Measurements from ENCODE around the gene BCAR3.
"Not testable (repeated sequence)": the region's sequence is repeated elsewhere in the genome, so short reads cannot be mapped to it uniquely, and the experiment has no call there.

Gene BCAR3

DNA sequence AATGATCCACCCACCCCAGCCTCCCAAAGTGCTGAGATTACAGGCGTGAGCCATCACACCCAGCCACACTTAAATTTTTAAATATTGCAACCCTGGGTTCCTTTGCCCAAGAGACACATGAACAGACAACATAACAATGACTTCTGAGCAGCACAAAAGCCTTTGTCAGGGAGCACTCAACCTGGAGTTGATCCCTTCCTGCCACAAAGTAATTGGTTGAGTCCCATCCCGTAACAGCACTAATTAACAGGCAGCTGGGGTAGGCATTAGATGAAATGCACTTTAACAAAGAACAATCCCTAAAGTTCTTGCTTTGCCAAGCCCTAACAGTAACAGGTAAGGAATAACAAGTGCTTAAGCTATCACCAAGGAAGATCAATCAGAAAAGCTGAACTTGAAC, 5.9 kb upstream of the BCAR3 start:
- DNase-seq: no peak

DNA sequence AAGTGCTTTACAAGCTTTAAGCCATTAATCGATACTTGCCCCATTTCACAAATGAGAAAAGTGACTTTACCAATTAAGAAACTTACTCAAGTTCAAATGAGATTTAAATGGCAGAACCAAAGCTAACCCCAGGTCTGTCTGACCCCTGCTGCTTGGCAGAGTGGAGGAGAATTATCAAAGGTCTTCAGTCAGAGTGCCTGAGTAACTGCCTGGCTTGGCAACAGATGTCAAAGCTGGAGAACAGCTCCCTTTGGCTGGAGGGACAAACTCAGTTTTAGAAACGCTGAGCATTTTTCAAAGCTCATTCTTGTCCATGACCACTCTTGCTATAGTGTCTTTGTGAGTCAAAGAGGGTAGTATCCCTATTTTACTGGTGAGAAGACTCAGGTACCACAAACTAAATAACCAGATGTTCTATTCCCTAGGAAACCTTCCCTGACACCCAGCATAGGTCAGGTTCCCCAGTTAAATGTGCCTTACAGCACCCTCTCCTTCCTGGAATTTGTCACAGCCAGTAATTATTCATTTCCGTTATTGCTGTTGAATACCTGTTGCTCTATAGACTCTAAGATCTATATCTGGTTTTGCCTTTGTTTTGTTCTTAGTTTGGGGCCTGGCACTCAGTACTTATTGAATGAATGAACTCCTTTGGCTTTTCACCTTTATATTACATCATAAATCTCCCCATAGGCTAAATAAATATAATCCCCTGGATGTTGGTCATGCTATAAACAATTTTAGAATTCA, 5.0 kb upstream of the BCAR3 start:
- DNase-seq: no peak

DNA sequence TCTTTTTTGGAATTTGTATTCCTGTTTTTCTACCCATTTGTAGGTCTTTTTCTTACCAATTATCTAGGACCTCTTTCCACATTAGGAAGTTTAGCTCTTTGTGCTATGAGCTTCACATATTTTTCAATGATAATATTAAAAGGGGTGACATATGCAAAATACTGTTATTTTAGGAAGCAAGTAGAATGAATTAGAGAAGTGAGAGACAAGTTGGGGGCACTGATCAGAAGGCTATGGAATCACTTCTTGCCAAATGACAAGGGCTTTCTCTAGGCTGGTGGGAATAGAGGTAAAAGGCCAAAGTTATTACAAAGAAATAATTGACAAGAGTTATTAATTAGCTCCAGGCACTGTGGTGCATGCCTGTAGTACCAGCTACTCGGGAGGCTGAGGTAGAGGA, 4.3 kb upstream of the BCAR3 start:
- DNase-seq: no peak

DNA sequence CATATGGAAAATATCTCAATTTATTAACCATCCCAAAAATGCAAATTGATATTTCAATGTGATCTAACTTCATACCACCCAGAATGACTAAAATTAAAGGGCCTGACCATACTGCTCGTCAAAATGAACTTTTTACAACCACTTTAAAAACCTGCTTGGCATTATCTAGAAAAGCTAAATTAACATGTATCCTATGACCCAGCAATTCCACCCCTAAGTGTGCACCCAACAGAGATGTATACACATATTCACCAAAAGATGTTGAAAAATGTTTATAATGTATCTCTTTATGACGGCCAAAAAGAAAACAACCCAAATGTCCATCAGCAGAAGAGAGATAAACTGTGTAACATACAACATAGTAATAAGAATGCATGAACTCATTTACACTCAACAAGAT, 1.6 kb upstream of the BCAR3 start:
- DNase-seq: no peak

DNA sequence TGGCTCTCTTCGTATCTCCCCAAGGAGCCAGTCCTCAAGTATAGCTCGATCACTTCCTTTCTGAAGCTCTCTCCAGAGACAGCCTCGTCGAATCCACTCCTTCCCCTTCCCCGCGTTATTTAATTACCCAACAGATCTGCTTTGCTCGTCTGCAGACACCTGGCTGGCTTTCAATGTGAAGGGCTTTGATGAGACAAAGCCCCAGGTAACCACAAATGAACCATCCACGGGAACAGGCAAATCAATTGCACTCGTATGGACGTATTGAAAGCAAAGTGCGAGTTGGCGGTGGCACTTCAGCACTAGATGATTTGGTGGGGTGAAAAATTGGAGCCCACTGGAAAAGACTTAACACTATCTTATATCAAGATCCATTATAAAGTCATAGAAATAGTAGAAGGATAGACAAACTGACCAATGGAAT, 364 bp upstream of the BCAR3 start:
- DNase-seq: no peak

DNA sequence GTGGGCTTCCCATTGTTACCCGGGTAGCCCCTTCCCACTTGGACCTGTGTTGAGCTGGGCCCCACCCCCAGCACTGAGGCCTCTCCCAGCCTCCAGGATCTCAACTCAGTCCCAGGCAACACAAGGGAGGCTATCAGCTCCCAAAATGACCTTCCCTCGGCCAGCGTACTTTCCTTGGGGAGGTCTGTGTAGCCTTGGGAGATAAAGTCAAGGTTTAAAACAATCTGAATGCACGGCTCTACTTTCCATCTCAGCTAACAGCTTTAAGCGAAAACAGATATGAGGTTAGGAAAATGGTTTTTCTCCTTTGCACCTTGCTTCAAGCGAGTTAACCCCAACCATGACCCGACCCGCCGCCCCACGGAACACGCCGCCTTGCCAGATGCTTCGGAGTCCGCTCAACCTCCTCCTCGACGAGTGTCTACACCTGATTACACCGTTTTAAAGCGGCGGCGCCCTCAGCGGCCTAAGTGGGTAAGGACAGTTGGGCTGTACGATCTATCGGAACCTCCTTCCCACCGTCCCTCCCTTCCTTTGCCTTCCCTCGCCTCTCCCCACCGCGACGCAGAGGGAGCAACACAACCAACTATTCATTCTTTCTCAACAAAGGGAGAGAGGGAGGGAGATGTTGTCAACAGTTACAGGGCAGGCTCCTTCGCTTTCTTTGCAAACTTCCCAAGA, 1.1 kb downstream of the BCAR3 start:
- peak; percentile 44 for DNase-seq

DNA sequence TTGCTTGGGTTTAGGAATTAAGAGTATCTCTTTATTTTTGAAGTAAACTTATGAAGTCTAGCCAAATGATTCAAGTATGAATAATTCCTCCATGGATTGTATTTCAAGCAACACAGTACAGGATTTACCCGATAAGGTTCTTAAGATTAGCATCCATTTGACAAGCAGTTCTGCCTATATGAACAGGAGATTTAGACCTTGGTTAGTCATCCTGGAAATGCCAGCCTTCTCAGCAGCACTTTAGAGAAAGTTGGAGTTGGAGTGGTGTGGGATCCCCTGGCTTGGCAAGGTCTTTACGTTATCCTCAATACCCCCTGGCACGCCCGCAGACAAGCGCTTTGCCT, 1.6 kb downstream of the BCAR3 start:
- DNase-seq: no peak

DNA sequence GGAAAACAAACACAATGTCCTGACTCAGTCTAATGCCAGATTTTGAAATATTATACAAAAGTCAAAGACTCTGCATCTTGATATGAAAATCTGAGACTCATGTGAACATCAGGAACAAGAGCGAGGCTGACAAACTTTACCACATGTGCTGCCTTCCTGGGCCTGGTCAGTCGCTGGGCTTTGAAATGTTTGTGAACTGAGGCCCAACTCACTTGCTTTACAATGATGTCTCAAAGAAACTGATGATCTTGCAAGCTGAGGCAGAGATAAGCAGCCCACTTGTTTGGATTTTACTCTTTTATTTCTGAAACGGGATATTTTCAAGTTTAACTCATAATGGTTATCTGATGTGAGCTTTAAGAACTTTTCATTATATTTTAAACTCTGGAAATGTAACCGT, 2.1 kb downstream of the BCAR3 start:
- DNase-seq: no peak

DNA sequence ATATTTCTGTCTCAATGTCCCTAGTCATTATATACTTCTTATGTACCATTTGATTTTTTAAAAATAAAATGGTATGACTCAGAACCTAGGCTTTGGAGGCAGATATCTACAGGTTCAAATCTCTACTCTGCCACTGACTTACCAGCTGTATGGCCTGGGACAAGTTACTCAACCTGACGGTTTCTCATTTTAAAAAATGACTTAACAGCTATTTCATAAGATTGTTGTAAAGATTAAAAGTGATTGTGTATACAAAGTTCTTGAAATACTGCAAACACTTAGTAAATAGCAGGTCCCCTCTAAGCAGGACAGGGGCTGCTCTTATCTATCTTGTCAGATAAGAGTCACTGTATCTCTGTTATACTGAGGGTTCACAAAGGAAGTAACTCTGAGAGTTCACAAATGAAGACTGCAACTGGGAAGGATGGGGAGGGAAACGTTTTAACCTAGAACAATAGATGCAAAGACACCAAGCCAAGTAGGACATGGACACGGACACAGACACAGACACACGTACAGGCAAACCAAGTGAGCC, 2.6 kb downstream of the BCAR3 start:
- no peak for DNase-seq

DNA sequence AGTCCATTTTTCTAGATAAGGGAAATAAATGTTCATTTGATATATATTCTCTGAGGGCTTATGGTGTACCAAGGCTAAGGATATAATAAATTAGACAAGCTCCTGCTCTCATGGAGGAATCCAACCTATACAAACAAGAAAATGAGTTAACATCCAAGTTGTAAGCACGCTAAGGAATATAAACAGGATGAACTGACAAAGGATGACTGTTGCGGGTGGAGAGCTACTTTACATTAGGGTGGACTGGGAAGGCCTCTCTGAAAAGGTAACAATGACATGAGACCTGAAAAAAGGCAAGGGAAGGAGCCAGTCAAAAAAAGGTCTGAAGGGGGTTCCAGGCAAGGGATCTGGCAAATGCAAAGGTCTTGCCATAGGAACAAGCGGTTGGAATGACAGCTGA, 3.1 kb downstream of the BCAR3 start:
- DNase-seq: no peak

DNA sequence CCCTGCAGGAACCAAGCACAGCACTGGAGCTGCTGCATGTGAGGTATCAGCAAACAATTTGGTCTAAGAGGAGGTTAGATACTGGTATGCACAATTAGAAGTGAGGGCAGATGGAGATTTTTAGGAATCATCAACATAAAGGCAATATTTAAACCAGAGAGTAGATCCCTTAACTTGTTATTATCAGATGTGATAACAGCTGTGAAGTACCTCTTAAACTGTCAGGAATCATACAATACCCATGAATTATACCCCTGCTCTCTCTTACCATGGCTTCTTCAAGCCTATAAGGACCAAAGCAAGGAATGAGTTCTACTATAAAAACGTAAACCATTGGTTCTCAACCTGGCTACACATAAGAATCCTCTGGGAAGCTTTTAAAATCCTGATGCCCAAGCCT, 3.9 kb downstream of the BCAR3 start:
- no peak for DNase-seq

DNA sequence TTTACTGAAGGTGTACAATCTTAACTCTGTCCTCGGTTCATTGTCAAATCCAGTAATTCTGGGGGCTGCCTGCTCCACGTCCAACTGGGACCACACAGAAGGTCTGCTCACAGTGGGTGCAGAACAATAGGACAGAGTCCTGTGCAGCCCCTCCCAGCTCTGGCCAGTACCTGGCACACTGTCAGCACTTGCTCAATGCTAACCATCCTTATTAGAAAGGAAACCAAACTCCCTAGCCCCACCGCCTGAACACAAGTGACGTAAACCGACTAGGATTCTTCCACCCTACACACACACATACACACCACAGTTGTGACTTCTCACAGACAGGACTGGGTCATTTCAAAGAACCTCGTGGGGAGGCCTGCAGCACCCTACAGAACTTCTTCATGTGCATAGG, 5.2 kb downstream of the BCAR3 start:
- DNase-seq: no peak

DNA sequence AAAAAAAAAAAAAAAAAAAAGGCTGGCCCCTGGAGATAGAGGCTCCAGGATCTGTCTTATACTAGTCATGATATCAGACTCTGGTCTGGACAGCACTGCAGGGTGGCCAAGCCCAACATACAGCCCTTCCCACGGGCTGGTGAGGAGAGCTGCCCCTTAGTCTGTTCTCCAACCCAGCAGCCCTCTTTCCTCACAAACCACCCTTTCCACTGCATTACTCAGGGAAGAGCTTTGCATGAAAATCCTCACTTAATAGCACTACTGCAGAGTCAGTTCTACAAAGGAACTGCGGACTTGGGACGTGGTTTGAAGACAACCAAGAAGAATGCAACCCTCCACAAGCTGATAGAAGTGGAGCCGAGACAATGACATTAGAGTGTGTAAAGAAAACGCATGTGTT, 5.7 kb downstream of the BCAR3 start:
- DNase-seq: no peak

DNA sequence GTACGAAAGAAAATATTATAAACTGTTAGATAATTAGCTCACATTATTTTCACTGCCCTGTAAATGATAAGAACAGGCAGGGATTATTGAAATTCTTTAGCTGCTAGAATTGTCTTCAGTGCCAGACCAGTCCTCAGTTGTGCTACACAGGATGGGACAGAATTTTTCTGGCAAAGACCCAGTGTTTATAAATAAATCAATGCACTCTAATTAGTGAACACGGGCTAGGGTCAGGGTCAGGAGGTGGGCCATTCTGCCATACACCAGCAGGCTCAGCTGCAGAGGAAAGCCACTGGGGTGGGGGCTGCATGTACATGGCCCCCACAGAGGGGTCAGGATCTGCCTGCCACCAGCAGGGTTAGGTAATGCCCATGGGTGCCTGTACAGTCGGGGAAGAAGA, 6.4 kb downstream of the BCAR3 start:
- no peak for DNase-seq

DNA sequence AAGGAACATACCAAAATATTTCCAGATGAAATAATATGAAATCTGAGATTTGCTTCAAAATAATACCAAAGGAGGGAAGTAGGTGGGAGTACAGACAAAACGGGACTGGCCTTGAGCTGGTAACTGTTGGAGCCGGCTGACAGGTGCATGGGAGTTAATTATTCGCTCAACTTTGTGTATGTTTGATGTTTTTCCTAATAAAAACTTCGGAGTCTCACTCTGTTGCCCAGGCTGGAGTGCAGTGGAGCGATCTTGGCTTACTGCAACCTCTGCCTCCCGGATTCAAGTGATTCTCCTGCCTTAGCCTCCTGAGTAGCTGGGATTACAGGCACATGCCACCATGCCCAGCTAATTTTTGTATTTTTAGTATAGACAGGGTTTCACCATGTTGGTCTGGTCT, 7.6 kb downstream of the BCAR3 start:
- not testable (repeated sequence) for DNase-seq

DNA sequence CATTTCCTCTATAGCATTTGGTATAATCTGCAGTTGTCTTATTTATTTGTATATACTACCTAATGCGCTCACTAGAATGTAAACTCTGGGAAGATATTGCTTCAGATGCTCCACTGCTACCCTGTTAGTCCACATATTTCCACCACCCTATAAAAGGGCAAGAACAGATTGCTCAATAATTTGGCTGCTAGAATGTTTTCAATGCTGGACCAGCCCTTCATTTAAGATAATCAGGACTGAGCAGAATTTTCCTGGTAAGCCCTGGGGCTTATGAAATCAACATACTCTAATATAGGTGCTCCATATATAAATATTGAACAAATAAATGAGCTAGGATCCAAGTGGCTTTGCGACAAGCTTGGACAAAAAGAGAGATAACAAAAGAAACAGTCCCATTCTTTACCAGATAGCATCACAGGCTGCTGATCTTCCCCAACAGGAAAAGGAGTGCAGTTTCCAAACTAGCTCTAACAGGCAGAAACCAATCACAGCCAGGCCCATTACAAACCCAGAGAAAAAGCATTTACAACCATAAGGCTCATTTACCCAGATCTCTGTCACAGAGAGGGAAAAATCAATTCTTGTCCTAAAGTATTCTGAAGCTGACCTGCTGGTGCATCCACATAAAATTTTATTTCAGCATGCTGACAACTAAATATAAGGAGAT, 8.3 kb downstream of the BCAR3 start:
- DNase-seq: no peak

DNA sequence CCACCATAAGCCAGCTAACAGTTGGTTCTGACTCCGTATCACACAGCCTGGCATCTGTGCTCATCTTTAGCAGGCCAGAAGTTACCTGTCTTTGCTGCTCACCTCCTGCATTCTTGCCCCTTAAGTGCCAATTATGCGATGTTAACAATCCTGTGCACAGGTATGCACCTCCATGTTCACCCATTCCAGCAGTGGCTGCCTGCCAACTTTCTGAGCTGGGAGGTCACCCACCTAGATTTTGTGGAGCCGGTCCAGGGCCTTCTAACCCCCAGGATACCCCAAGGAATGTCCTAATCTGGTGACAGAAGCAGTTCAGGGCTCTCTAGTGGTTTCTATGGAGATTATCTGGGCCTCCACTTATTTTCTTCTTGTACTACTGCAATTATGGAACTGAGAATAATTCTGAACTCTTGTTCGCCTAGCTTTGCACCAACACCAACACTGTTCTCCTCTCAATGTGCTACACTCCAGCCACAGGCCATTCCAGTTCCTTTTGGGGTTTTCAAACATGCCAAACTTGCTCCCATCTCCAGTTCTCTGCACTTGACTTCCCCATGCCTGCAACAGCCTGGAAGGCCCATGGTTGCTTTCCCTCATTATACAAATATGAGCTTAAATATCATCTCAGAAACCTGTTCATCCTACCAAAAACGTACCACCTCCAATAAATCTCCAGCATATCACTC, 9.0 kb downstream of the BCAR3 start:
- DNase-seq: no peak

DNA sequence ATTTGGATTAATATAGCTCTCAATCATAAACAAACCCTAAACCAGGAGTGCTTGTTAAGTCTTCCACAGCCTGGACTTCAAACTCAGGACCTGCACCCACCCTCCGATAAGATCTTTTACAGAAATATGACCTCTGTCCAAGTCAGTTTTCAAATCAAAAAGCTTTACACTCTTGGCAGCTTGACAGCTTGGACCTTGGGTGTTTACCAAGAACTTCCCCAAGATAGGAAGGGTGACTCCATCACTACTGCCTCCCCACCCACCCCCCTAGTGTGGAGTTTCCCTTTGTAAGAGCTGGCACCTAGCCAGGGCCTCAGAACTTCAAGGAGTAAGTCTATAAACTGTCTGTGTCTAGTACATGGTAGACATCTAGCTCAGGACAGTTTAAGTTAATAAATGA, 9.6 kb downstream of the BCAR3 start:
- DNase-seq: no peak

DNA sequence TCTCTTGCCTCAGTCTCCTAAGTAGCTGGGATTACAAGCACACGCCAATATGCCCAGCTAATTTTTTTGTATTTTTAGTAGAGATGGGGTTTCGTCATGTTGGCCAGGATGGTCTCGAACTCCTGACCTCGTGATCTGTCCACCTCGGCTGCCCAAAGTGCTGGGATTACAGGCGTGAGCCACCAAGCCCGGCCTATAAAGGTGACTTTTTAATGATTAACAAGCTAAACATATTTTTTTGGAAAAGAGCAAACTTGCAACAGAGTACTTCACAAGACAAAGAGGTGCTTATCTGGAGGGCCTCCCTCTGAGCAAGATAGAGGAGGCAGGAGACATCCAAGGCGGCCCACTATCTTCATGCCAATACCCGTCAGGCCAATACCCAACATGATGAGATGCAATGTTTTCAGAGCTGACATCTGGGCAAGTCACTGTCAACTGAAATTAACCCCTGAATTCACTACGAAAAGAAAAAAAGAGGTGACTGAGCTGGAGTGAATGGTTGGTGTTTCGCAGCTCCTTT, 10.5 kb downstream of the BCAR3 start:
- DNase-seq: no peak

DNA sequence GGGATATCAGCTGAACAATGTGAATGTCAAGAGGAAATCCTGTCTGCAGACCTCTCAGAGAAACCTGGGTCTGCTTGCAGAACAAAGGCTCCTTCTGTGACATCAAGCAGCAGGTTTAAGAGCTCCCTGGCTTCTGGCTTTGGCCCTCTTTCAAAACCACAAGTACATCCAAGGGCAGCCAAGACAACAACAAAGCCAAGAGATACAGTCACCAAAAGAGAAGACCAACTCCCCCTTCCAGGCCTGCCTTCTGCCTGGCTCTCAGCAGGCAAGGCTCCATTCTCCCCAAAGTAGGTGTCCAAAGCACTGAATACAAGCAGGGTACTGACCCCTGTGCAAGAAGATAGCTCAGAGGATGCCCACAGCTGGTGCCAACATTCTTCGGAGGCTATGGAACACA, 11.5 kb downstream of the BCAR3 start:
- DNase-seq: no peak

DNA sequence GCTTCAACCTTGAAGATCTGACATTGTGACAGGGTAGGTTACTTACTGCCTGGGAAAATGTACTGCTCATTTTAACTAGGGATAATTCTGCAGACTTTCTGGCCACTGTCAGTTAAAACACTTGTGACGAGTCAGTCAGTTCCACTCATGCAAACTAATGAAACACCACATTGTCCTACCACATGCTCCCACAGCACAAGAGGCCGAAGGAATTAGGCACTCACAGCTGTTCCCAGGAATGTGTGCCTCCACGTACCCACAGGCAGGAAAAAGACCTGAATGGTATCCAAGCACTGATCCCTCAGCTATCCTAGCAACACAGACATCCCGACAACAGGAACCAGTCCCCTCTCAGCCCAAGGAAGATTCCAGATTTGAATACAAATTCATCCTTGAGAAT, 12.3 kb downstream of the BCAR3 start:
- no peak for DNase-seq

DNA sequence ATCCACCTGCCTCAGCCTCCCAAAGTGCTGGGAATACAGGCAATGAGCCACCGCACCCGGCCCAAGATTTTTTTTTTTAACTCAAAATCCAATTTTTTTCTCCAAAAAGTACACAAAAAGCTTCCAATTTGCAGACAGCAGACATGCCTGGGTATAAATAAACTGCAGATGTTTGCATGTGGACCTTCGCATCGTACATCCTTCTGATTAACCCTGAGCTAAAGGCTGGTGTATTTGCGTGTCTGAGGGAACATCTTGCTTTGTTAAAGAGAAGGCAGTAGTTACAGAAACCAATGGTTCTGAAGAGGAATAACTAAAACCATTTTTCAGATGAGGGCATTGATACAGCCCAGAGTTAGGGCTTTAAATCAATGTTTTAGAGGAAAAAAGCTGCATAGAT, 12.7 kb downstream of the BCAR3 start:
- no peak for DNase-seq

DNA sequence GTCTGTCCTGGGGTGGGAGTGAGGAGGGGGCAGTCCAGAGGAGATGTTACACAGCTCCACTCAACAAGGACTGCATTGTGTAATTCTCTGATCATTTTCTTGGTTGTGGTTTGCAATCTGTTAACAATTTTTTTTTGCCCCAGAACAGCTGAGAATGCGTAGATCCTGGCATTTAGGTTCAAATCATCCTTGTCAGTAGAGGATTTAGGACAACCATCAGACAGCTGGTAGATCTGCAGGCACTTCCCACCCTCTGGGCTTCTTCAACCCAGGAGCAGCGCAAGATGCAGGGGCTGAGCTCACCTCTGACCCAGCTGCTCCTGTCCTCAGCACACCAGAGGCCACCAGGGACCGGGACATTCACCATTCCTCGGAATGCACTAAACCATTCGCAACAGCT, 13.5 kb downstream of the BCAR3 start:
- no peak for DNase-seq

Measured in 8988T (cell line).